GM19043 (cell line): Measurements from ENCODE around the gene PSPH.
"Not testable (repeated sequence)": the region's sequence is repeated elsewhere in the genome, so short reads cannot be mapped to it uniquely, and the experiment has no call there.

Experiments
- ATAC-seq: cut with Tn5 transposase; IDR thresholded peaks from one replicate; pipeline ENCODE4 v1.9.1; 2021; ENCODE audit warnings: low read depth; ENCODE audit not compliant: unreplicated experiment

Gene PSPH

DNA sequence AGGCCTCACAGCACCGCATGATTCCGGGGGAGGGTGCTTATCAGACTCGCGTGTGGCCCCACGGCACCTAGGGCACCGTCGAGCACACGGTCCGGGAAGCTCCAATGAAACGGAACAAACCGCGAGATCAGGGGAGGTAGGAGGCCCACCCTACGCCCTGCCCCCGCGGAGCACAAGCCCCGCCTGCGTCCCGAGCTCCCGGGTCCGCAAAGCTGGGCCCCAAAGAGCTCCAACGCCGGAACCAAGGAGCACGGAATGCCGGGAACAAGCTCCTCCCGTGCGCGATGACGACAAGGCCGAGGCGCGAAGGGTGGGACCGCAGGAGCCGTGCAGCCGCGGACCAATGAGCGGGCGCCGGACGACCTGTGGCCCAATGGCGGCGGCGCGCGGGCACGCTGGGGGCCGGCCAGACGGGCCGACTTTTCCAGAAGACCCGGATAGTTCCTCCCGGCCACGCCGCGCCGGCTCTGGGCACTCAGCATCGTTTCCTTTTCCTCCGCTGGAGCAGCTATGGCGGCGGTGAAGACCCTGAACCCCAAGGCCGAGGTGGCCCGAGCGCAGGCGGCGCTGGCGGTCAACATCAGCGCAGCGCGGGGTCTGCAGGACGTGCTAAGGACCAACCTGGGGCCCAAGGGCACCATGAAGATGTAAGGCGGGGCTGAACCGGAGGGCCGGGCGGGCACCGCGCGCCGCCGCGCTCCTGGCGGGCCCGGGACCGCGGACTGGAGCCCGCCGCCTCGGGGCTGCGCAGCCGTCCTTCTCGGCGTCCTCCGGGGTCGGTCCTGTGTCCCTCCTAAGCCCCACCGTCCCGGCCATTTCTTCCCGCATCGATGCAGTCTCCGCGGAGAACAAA, at the start of gene PSPH, which contains the start of gene CCT6A:
Gene PSPH (minus strand): TSS at position 106 of the 853 bp plus-strand sequence. CDS start 30,232 bp downstream, outside the sequence.
Gene CCT6A (plus strand): TSS at position 427 of the 853 bp plus-strand sequence. CDS start 84 bp downstream, at position 511.
- peak; percentile 92 for ATAC-seq

DNA sequence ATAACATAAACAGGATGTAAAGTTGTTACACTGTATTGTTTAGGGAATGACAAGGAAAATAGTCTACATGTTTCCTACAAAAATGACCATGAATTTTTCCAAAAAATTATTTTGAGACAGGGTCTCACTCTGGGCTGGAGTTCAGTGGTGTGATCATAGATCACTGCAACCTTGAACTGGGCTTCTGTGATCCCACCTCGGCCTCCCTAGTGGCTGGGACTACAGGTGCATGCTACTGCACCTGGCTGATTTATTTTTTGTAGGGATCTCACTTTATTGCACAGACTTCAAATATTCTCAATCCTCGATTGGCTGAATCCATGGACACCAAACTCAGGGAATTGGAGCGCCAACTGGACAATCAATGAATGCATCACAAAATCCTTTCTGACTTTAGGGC, 48.4 kb upstream of the PSPH start:
- ATAC-seq: no peak

- ATAC-seq: not testable (repeated sequence)
Observed at GRCh38 chr7:56098187-56099008, 47.2 kb upstream of the PSPH start.

- no peak for ATAC-seq
Observed at GRCh38 chr7:56097700-56098099, 46.5 kb upstream of the PSPH start.

DNA sequence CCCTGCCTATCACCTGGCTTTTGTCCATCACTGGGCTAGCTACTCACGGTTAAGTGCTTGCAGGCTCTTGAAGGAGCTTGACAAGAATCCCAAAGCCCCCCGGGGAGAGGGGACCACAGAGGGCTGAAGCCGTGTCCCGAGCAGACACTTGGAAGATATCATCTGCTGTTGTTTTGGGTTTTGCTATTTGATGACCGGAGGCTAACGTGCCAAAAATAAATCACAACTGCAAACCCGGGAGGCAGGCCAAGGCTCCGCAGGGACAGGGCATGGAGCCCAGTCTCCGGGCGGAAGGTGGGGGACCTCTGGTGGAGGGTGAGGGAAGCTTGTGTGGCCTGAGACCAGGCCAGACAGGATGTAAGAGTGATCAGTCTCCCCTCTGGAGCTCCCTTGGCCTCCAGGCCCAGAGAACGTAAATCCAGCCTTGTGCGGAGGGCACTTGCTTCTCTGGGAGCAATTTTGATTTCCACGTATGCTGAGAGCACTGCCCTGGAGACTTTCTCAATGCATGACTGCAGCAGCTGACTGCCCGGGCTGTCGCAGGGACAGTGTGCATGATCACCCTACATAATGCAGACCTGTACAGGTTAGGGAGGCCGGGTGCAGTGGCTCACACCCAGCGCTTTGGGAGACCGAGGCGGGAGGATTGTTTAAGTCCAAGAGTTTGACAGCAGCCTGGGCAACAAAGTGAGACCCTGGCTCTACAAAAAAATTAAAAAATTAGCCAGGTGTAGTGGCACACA, 41.7 kb upstream of the PSPH start, which contains the start of gene PHKG1:
Gene PHKG1 (minus strand): TSS at position 164 of the 743 bp plus-strand sequence. CDS start 4,011 bp downstream, outside the sequence.
- no peak for ATAC-seq

DNA sequence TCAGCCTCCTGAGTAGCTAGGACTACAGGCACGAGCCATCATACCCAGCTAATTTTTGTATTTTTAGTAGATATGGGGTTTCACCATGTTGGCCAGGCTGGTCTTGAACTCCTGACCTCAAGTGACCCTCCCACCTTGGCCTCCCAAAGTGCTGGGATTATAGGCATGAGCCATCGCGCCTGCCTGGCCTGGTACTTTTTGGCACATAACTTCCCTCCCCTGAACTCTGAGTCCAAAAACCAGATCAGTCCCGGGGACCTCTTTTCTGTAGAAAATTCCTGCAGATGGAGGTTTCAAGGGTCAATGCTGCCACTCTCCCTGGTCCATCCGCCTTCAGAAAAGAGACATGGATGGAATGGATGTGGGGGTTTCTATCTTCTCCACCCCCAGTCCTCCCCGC, 41.1 kb upstream of the PSPH start:
- not testable (repeated sequence) for ATAC-seq

- no peak for ATAC-seq
Observed at GRCh38 chr7:56091591-56091990, 40.3 kb upstream of the PSPH start.

GRCh38 chr7:56087445-56087844, 36.2 kb upstream of the PSPH start:
- ATAC-seq: no peak

- no peak for ATAC-seq
Observed at GRCh38 chr7:56086761-56087160, 35.5 kb upstream of the PSPH start.

DNA sequence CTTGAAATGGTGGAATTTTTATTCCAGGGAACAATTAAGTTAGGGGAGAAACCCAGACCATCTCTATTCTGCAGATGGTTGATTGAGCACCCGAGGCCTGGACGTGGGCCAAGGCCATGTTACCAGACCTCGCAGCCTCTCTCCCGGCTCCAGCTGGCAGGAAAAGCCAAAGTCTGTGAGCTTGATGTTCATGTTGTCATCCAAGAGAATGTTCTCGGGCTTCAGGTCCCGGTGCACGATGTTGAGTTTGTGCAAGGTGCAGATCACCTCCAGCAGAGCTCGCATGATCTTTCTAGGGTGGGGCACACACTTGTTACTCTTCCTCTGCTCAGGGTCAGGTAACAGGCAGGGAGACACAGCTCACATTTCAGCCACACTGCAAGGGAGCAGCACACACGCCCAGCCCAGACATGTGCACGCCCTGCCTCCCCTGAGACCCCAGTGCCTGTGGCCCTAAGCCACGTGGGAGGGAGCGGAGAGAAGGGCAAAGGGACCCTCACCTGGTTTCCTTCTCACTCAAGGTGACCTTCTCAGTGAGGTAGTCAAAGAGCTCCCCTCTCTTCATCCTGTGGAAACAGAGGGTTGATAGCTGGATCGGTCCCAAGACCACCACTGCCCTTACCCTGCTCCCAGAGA, 32.0 kb upstream of the PSPH start:
- ATAC-seq: no peak

GRCh38 chr7:56081626-56082340, 30.5 kb upstream of the PSPH start:
- ATAC-seq: no peak

- ATAC-seq: not testable (repeated sequence)
Observed at GRCh38 chr7:56080726-56081435, 29.6 kb upstream of the PSPH start.

GRCh38 chr7:56079450-56080185, 28.4 kb upstream of the PSPH start:
- no peak for ATAC-seq

- no peak for ATAC-seq
Observed at GRCh38 chr7:56078196-56078595, 27.0 kb upstream of the PSPH start.

DNA sequence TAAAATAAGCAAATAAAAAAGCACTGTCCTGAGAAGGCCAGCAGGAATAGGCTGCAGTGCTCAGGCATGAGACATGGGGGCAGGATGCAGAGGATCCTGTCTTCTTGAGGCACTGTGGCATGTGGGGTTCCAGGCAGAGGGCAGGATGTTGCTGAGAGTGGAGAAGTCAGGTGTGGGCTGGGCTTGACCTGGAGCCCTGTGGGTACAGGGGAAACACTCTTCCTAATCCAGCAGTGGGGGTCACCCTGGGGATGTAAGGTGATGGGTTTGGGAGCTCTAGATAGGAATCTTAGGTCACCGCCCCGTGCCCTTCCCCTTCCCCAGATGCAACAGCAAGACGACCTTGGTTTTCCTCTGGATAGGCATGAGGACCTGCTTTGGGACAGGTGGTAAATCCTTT, 26.4 kb upstream of the PSPH start:
- no peak for ATAC-seq

- ATAC-seq: peak; percentile 93
Observed at GRCh38 chr7:56074371-56074791, 23.1 kb upstream of the PSPH start.

GRCh38 chr7:56066376-56066775, 15.1 kb upstream of the PSPH start:
- not testable (repeated sequence) for ATAC-seq
